Measurements from ENCODE around the gene TMEM245.
A peak's percentile ranks its signal among the peaks of the same experiment; 100 is the strongest.
"Not testable (repeated sequence)": the region's sequence is repeated elsewhere in the genome, so short reads cannot be mapped to it uniquely, and the experiment has no call there.

TMEM245 gene

GRCh38 chr9:108980893-108981292 is 138.9 kb downstream of the TMEM245 start:
- peak in 1 of 3 experiments; percentile 35 for DNase-seq

GRCh38 chr9:108978205-108978604 is 141.5 kb downstream of the TMEM245 start:
- DNase-seq, result no peak

GRCh38 chr9:108973895-108974294 is 145.9 kb downstream of the TMEM245 start:
- DNase-seq, result no peak

GRCh38 chr9:108972626-108973209 is 147.0 kb downstream of the TMEM245 start:
- no peak for DNase-seq

GRCh38 chr9:108972186-108972585 is 147.6 kb downstream of the TMEM245 start:
- DNase-seq, result no peak

- not testable (repeated sequence) for DNase-seq
These were observed 148.4 kb downstream of the TMEM245 start for GRCh38 chr9:108971392-108971791.

- DNase-seq, result no peak
These were observed 151.8 kb downstream of the TMEM245 start for GRCh38 chr9:108967916-108968315.
